ENCODE results near the gene REPS1.

DNA sequence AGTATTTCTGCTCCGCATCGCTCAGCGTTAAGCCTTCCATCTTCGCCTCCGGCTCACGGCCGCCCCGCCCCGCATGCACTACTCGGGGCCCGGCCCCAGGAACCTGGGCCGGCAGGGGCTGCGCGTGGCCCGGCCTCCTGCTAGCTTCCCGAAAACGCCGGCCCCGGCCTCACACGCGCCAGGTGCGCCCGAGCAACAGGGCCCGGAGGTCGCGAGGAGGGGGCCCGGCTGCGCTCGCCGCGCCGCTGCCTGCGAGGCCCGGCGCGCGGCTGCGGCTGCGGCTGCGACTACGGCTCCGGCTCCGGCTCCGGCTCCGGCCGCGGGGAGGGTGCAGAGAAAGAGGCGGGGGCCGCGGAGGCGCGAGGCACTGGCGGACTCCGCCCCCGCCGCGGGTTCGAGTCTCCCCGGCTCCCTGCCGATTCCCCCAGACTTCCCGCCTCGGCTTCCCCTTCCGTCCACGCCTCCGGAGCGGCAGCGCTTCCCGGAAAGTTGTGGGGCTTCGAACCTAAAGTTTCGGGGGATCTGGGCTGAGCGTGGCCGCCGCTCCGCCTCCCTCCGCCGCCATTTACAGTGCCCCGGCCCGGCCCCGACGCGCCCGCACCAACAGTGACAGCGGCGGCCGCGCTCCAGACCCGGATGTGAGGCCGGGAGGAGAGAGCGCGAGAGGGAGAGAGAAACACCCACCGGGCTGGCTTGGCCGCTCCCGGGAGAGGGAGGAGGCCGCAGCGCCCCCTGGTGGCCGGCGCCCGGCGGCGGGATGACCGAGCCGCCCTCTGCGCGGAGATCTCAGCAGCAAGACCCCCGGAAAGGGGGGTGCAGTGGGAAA, at the start of gene REPS1:
- TF ChIP-seq, protein P1, sequence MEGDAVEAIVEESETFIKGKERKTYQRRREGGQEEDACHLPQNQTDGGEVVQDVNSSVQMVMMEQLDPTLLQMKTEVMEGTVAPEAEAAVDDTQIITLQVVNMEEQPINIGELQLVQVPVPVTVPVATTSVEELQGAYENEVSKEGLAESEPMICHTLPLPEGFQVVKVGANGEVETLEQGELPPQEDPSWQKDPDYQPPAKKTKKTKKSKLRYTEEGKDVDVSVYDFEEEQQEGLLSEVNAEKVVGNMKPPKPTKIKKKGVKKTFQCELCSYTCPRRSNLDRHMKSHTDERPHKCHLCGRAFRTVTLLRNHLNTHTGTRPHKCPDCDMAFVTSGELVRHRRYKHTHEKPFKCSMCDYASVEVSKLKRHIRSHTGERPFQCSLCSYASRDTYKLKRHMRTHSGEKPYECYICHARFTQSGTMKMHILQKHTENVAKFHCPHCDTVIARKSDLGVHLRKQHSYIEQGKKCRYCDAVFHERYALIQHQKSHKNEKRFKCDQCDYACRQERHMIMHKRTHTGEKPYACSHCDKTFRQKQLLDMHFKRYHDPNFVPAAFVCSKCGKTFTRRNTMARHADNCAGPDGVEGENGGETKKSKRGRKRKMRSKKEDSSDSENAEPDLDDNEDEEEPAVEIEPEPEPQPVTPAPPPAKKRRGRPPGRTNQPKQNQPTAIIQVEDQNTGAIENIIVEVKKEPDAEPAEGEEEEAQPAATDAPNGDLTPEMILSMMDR (conservative IDR thresholded peaks at IDR 0.05; ENCODE audit: low read depth, low read length), result peak; percentile 95
- TF ChIP-seq EZH2 (IDR thresholded peaks at IDR 0.05; ENCODE audit: borderline replicate concordance, low read depth, low read length, poor library complexity, severe bottlenecking), result no peak
